ENCODE measurements around the gene EIPR1.

DNA sequence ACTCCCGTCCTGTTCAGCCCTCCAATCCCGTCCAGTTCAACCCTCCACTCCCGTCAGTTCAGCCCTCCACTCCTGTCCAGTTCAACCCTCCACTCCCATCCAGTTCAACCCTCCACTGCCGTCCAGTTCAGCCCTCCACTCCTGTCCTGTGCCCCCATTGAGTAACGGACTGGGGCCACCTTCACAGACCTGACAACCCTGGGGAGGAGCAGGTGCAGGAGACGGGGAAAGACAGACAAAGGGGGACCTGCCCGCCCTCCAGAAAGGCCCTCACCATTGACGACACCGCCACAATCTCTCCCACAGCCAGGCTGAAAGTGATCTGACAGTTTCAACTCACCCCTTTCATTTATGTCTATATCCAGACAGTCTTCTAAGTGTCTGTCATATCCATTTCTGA lies 72.2 kb downstream of the EIPR1 start:
- TF ChIP-seq, protein P1, sequence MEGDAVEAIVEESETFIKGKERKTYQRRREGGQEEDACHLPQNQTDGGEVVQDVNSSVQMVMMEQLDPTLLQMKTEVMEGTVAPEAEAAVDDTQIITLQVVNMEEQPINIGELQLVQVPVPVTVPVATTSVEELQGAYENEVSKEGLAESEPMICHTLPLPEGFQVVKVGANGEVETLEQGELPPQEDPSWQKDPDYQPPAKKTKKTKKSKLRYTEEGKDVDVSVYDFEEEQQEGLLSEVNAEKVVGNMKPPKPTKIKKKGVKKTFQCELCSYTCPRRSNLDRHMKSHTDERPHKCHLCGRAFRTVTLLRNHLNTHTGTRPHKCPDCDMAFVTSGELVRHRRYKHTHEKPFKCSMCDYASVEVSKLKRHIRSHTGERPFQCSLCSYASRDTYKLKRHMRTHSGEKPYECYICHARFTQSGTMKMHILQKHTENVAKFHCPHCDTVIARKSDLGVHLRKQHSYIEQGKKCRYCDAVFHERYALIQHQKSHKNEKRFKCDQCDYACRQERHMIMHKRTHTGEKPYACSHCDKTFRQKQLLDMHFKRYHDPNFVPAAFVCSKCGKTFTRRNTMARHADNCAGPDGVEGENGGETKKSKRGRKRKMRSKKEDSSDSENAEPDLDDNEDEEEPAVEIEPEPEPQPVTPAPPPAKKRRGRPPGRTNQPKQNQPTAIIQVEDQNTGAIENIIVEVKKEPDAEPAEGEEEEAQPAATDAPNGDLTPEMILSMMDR (IDR thresholded peaks at IDR 0.05), result no peak
- TF ChIP-seq POLR2A (IDR thresholded peaks at IDR 0.05) (no peak), POLR2AphosphoS5 (IDR thresholded peaks at IDR 0.05) (no peak), EP300 (IDR thresholded peaks at IDR 0.05; ENCODE audit: low read depth) (no peak)
